ENCODE data around the gene PON3.

DNA sequence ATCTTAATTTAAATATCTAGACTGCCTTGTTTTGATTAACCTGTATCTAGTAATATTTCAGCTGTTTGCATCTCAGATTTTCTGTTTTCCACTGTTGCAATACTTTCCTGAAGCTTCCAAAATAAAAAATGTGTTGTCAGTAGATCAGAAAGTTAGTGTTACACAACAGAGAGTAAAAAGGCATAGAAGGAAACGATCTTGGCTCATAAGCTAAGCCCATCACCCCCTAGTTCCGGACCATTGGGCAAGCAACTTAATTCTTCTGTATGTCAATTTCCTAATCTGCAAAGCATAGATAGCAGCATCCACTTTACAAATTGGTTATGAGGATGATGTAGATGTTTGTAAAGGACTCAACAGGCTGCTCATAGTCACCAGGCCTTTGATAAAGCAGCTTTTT, 4.4 kb downstream of the PON3 start:
- TF ChIP-seq CTCF (IDR thresholded peaks at IDR 0.05): no peak
- no peak for TF ChIP-seq EP300 (IDR thresholded peaks at IDR 0.05)
- TF ChIP-seq POLR2AphosphoS5 (IDR thresholded peaks at IDR 0.05): no peak
- TF ChIP-seq POLR2A (IDR thresholded peaks at IDR 0.05; ENCODE audit: low read depth): no peak
